Stimulated activated CD4-positive, alpha-beta T cell treated with anti-CD3 and anti-CD28 coated beads, Interleukin-4, amount 100 ng/mL, for 24 hours (primary cell): ENCODE measurements around the gene DHX34.
"Not testable (repeated sequence)": the region's sequence is repeated elsewhere in the genome, so short reads cannot be mapped to it uniquely, and the experiment has no call there.

Source experiments
- DNase-seq: peaks from one replicate; pipeline ENCODE4 v3.0.0-alpha.2; 2020

Gene DHX34

GRCh38 chr19:47348819-47349795 is at the start of gene DHX34:
Gene DHX34 (plus strand): TSS chr19:47349315. CDS start chr19:47353031, 3,716 bp downstream.
- DNase-seq, result peak; percentile 99

- DNase-seq, result not testable (repeated sequence)
Measured at GRCh38 chr19:47300867-47301266, 48.2 kb upstream of the DHX34 start.

- no peak for DNase-seq
Measured at GRCh38 chr19:47302249-47302648, 46.9 kb upstream of the DHX34 start.

GRCh38 chr19:47303966-47304365 is 45.1 kb upstream of the DHX34 start:
- no peak for DNase-seq

GRCh38 chr19:47305309-47305751 is 43.8 kb upstream of the DHX34 start:
- DNase-seq, result peak; percentile 60

DNA sequence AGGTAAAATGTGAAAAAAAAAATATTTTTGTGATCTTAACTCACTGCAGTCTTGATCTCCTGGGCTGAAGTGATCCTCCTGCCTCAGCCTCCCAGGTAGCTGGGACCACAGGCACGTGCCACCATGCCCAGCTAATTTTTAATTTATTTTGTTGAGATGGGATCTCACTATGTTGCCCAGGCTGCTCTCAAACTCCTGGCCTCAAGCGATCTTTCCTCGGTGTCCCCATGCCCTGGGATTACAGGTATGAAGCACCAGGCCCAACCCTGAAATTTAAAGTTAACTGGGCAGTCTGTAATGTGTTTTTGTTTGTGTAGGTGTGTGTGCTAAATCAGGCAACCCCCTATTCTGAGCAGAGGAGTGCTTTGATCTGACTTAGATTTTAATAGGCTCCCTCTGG is 42.8 kb upstream of the DHX34 start:
- no peak for DNase-seq

DNA sequence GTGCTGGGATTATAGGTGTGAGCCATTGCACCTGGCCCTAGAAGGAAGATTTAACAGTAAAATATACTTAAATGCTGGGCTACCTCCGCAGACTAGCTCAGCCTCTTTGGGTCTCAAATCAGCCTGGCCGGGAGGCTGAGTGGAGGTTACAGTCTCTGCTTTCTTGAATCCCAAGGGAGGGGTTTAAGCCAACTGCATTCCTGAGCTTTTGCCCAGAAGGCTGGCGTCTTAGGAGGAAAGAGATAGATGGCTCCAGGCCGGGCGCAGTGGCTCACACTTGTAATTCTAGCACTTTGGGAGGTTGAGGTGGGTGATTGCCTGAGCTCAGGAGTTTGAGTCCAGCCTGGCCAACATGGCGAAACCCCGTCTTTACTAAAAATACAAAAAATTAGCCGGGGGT is 40.1 kb upstream of the DHX34 start:
- no peak for DNase-seq

DNA sequence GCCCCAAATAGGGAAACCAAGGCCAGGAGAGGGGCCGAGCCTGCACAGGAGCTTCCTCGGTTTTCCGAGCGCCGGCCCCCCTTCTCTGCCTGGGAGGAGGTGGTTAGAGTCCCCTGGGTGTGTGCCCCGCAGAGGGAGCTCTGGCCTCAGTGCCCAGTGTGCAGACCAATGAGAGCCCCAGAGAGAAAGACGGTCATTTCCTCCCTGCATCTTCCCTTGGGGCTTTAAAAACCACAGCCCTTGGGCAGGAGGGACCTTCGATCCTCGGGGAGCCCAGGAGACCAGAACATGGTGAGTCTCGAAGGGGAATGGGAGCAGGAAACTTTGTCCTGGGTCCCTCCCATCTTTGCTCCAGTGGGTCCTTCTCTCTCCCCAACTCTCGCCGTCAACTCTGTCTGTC is 39.5 kb upstream of the DHX34 start, which contains the start of gene C5AR1:
Gene C5AR1 (plus strand): TSS at position 254 of the 400 bp plus-strand sequence. CDS start 35 bp downstream, at position 289.
- no peak for DNase-seq

- DNase-seq, result no peak
Measured at GRCh38 chr19:47310323-47310722, 38.8 kb upstream of the DHX34 start.

DNA sequence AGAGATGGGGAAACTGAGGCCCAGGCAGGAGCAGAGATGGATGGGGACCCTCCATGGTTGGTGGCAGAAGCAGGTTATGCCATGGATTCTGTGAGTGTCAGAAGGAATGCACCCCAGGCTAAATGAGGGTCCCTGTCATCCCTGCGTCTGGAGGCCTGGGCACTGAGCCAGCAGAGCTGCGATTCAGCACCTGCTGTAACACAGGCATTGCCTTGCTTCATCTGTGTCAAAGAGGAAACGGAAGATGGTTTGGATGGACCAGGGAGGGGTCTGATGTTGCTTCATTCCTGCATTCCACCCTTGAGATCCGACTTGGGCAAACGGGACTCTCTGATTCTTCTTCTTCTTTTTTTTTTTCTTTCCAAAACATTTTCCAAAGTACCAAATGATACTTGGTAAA is 38.3 kb upstream of the DHX34 start:
- no peak for DNase-seq

DNA sequence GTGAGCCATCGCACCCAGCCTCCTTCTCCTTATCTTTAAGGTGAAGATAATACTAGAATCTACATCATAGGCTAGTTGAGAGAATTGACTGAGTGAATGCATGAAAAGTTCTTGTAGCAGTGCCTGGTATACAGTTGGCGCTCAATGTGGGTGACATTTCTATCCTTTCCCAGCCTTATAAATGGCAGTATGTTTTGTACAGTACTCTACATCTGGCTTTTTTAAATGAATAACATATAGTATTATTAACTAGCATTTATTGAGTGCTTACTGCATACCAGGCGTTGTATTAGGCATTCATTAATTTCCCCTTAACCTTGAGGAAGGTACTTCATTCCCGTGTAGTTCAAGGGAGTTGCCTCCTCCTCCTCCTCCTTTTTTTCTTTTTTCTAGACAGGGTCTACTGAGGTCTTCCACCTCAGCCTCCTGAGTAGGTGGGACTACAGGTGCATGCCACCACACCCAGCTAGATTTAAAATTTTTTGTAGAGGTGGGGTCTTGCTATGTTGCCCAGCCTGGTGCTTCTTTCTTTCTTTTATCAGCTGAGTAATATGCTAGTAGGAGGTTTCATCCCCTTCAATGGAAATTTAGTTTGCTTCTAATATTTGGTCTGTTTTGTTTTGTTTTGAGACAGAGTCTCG is 36.6 kb upstream of the DHX34 start:
- no peak for DNase-seq

DNA sequence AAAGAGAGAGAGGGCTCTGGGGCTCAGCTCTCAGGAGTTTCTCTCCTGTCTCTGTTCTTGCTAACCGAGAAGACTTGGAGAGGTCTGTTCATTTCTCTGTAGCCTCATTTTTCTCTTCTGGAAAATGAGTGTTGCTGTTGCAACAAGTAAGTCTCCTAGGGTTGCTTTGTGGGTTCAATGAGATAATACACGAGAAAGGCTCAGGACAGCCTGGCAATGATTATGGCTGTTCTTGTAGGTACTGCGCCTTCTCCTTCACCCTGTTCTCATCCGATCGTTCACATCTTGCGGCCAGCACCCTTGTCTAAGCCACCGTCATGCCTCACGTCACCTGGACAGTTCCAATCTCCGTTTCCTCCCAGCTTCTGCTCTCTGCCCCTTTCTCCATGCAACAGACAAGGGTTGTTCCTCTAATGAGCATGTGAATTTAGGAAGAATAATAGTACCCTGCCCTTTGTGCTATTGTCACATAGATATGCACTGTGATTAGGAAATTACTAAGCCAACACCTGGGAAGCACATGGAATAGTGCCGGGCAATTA is 35.3 kb upstream of the DHX34 start:
- no peak for DNase-seq

DNA sequence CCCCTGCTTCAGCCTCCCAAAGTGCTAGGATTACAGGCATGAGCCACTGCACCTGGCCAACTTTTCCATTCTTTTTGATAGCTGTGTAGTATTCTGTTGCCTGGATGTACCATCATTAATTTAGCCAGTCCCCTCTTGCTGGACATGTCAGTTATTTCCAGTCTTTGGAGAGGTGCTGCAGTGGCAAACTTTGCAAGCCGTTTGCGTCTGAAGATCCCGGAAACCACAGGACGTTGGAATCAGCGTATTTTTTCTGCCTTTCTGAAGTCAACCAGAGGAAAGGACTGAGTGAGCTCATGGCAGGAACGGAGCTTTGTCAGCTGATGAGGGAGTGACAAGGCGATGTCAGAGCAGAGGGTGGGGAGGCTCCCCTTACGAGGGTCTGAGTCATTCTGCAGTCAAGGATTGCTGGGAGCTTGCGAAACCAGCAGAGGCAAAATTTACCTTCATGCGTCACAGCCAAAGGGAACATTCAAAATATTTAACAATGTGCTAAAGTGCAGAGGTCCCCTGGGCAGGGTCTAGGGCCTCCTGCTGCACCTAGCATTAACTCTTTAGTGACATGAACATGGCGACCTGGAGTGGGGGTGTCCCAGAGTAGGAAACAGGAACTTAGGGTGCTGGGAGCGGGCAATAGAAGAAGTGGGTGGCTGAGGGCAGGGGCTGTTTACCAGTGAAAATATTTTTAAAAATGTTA is 33.8 kb upstream of the DHX34 start:
- peak; percentile 33 for DNase-seq

GRCh38 chr19:47316513-47316912 is 32.6 kb upstream of the DHX34 start:
- DNase-seq, result no peak

DNA sequence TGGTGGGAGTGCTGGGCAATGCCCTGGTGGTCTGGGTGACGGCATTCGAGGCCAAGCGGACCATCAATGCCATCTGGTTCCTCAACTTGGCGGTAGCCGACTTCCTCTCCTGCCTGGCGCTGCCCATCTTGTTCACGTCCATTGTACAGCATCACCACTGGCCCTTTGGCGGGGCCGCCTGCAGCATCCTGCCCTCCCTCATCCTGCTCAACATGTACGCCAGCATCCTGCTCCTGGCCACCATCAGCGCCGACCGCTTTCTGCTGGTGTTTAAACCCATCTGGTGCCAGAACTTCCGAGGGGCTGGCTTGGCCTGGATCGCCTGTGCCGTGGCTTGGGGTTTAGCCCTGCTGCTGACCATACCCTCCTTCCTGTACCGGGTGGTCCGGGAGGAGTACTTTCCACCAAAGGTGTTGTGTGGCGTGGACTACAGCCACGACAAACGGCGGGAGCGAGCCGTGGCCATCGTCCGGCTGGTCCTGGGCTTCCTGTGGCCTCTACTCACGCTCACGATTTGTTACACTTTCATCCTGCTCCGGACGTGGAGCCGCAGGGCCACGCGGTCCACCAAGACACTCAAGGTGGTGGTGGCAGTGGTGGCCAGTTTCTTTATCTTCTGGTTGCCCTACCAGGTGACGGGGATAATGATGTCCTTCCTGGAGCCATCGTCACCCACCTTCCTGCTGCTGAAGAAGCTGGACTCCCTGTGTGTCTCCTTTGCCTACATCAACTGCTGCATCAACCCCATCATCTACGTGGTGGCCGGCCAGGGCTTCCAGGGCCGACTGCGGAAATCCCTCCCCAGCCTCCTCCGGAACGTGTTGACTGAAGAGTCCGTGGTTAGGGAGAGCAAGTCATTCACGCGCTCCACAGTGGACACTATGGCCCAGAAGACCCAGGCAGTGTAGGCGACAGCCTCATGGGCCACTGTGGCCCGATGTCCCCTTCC is 28.9 kb upstream of the DHX34 start:
- DNase-seq, result no peak

GRCh38 chr19:47321630-47322029 is 27.5 kb upstream of the DHX34 start:
- no peak for DNase-seq

DNA sequence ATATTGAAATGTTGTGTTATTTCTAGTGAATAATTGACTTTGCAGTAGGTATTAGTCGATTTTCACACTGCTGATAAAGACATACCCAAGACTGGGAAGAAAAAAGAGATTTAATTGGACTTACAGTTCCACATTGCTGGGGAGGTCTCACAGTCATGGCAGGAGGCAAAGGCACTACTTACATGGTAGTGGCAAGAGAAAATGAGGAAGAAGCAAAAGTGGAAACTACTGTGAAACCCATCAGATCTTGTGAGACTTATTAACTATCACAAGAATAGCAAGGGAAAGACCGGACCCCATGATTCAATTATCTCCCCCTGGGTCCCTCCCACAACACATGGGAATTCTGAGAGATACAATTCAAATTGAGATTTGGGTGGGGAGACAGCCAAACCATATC is 27.1 kb upstream of the DHX34 start:
- no peak for DNase-seq

DNA sequence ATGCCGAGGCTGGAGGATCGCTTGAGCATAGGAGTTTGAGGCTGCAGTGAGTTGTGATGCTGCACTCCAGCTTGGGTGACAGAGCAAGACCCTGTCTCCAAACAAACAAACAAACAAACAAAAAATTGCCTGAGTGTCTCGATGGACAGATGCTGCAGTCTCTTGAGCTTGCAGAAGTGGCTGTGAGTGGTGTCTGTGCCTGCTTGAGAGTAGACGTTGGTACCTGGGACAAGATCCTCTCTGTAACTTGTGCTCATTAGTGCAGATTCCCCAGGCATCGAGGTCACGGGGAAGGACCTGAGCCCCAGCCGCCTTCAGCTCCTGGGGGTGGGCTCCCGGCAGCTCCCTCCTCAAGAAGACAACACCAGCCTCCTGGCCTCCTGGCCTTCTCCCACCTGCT is 25.7 kb upstream of the DHX34 start:
- no peak for DNase-seq

GRCh38 chr19:47323872-47324271 is 25.2 kb upstream of the DHX34 start:
- DNase-seq, result no peak

DNA sequence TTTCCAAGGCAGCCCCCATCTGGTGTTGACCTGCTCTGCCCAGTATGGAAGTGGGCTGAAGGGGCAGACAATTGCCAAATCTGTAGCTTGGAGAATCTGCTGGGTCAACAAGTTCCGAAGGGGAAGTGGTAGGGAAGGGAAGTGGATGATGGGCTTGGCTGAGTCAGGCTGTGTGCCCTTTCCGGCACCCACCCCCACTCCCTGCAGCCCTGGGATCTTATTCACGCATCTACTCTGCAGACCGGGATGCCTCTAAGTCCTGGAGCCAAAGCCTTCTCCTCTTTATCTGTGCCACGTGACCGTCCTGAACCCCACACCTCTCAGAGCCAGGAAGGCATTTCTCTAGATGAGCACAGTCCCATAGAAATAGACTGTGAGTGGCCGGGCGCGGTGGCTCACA is 24.6 kb upstream of the DHX34 start:
- DNase-seq, result no peak

GRCh38 chr19:47330466-47330869 is 18.6 kb upstream of the DHX34 start:
- DNase-seq, result no peak

DNA sequence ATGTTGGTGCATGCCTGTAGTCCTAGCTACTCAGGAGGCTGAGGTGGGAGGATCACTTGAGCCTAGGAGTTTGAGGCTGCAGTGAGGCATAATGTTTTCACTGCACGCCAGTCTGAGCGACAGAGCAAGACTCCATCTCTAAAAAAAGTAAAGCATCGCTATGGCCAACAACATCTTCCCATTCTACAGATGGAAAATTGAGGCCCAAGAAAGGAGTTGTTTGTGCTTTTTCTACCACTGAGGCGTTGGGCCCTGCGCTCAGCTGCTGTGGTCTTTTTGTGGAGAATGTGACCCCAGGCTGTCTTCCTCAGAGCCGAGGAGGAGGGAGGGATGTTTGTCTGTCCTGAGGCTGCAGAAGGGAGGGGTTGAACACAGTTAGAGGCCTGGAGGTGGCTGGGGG is 17.6 kb upstream of the DHX34 start:
- no peak for DNase-seq
